Adrenal gland (tissue), 19 donors: ENCODE data around the gene PNLIPRP2. TPM values are rescaled to one million over a fixed set of nuclear protein-coding genes. Genes with fewer than 3 reads are reported as not detected.

Source experiments
- DNase-seq, 7 donors: peaks; one replicate each; pipeline ENCODE4 v3.0.0-alpha.2; 2019 to 2020
- H3K27ac ChIP-seq, 5 donors: fragments of 200-600 bp; sonication (generic) in 4 of 5; 1 replicate in 3 of 5; 2 replicates in 2 of 5; pipeline versions ENCODE4 v1.5.1 to v1.8.0; 2016 to 2020; ENCODE audit warnings: mild to moderate bottlenecking in 1 of 5
- H3K27me3 ChIP-seq: fragments of 200-600 bp; 2 replicates; pipeline ENCODE4 v1.8.0; 2021
- H3K36me3 ChIP-seq, 2 donors: fragments of 200-600 bp; replicated peaks in 1 of 2; 1 replicate in 1 of 2; 2 replicates in 1 of 2; pipeline versions ENCODE4 v1.5.1 to v1.8.0; 2018 to 2022
- H3K4me1 ChIP-seq, 2 donors: fragments of 200-600 bp; replicated peaks in 1 of 2; 1 replicate in 1 of 2; 2 replicates in 1 of 2; pipeline versions ENCODE4 v1.5.1 to v1.8.0; 2018 to 2021
- H3K4me3 ChIP-seq, 4 donors: fragments of 200-600 bp; sonication (generic) in 3 of 4; one replicate each; pipeline ENCODE4 v1.5.1; 2016 to 2018
- H3K9me3 ChIP-seq, 3 donors: fragments of 200-600 bp; sonication (generic) in 1 of 3; replicated peaks in 1 of 3; 1 replicate in 2 of 3; 2 replicates in 1 of 3; pipeline versions ENCODE4 v1.5.1 to v1.8.0; 2016 to 2021
- POLR2A ChIP-seq, 2 donors: fragments of 450-650 bp; IDR thresholded peaks; one replicate each; pipeline ENCODE4 v1.6.1; 2017; ENCODE audit warnings: antibody characterized with exemption in 2 of 2, mild to moderate bottlenecking in 2 of 2, moderate library complexity in 1 of 2
- WGBS, 4 donors: extraction: QIAGEN DNeasy Blood & Tissue Kit in 2 of 4; methylation state at CpG; one replicate each; pipeline versions ENCODE4 v1.1.5 to v1.1.7; 2013 to 2017; 5-methylcytosine and 5-hydroxymethylcytosine counted together
- intact Hi-C, 2 donors: fragments of 100-400 bp; cut with DNase I; formaldehyde crosslinking; loops; one replicate each; pipeline versions ENCODE4 v1.14.1 to v1.15.0; 2022 to 2023
- long read RNA-seq, 10 donors: library from polyadenylated mRNA in 3 of 10; unstranded in 2 of 10; stranded (forward) in 1 of 10; transcript quantifications; one replicate each; pipeline ENCODE4 v2.0.0 and lab custom pipeline, GENCODE V29; 2021 to 2026
- polyA plus RNA-seq, 3 donors: library from polyadenylated mRNA; stranded (reverse); fragments of 200-250 nt in 2 of 3; fragments of 350-450 nt in 1 of 3; fragmentation: Illumina TruSeq in 1 of 3; extraction: RNeasy Lipid Tissue Mini Kit (QIAGEN cat#74804) in 1 of 3; gene quantifications; one replicate each; pipeline ENCODE4 v1.2.3, GENCODE V29; 2013 to 2014
- total RNA-seq, 9 donors: library from RNA; depleted of rRNA in 4 of 9; stranded (reverse); fragments of >200 nt in 4 of 9; fragments of 120-200 nt in 1 of 9; fragmentation: NEBNext Ultra II Directional in 1 of 9; extraction: Animal tissue kit (Norgen Biotek cat#: 25700) in 1 of 9; gene quantifications; one replicate each; pipeline versions ENCODE4 v1.1.0 to v1.2.4, GENCODE V29; 2013 to 2023
- TF ChIP-seq, protein P1 (sequence below), 6 experiments: fragments of 450-650 bp in 4 of 6; fragments of 200-600 bp in 2 of 6; sonication (generic) in 1 of 6; IDR thresholded peaks; 1 replicate in 5 of 6; 2 replicates in 1 of 6; pipeline versions ENCODE4 v1.5.1 to v1.8.0; 2016 to 2021; ENCODE audit warnings: antibody characterized with exemption in 6 of 6, mild to moderate bottlenecking in 2 of 6, moderate library complexity in 1 of 6
- donor health status: healthy with polysubstance abuse.
- donor health status: Bipolar disorder and iron deficiency.
- donor health status: DM: yes; HTN: yes; CAD: no.
- donor health status: DM: no; HTN: no; CAD: no.
- donor health status: DM: no; HTN: no; CAD: no.
- donor health status: DM: yes; HTN: yes; CAD: no.

PNLIPRP2 gene
- total RNA-seq: 1 to 10 TPM in 1 of 9 donors, under 1 TPM in 3, not detected in 5; 0.84 to 1.1 (median 0.94) TPM
- under 1 TPM in 2 of 3 donors, not detected in 1; 0.15 to 0.44 TPM for polyA plus RNA-seq
- long read RNA-seq, donor 1: 0 reads
- long read RNA-seq, donor 2: 0 reads
- long read RNA-seq, donor 3: 0 reads
- long read RNA-seq, donor 4: 0 reads
- long read RNA-seq, donor 5: 0 reads
- long read RNA-seq, donor 6: 0 reads
- long read RNA-seq, donor 7: 0 reads
- long read RNA-seq, donor 8: 0 reads
- long read RNA-seq, donor 9: 0 reads
- long read RNA-seq, donor 10, partial matches to known transcripts: 32 of 37 reads
- long read RNA-seq, donor 10, other reads (novel, unspliced or antisense): 5 of 37 reads

DNA sequence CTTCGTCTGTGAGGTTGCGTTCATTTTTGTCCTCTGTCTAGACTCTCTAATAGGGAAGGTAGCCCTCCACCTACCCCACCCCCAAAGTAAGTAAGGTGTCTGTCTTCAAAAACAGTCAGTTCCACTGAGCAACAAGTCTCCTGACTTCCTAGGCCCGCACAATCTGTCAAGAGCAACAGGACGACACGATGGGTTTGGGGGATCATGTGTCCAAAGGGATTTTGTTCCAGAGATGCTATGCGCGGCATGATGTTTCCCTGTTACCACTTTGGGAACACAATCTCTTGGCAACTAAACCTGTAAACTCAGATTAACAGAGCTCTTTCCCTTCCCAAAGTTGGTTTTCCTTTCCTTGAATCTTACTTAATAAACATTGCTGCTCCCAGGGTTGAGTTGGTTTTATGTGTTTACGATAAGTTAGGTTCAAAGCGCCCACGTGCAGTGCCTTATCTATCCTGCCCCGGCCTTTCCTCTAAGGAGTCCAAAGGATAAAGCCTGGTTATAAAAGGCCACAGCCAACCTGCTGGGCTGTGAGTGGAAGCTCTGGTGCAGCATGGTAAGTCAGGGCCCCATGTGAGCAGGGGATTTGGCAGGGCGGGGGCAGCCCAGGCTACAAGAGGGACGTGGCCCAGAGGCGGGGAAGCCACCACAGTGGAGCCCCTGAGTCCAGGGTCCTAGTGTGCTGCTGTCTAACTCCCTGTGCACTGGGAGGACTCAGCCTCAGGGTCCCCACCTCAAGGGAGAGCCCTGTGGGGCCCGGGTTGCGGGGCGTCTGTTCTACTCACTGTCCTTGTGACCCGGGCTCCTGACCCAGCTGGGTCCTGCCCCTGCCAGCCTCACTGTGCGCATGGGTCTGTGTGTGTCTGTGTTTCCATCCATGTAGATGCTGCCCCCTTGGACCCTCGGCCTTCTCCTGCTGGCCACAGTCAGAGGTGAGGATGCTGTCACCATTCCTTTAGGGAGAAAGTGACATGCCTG, at the start of gene PNLIPRP2:
TSS of gene PNLIPRP2 (plus strand) at position 531 of the 978 bp plus-strand sequence.
- peaks cover 4% of the 10 kb centered on the region for H3K27me3 ChIP-seq
- no peaks in the 10 kb centered on the region for H3K4me1 ChIP-seq
- 81 to 89% (median 84%) methylated on average over 12 to 20 of the region's 20 CpGs for WGBS, 4 donors
- TF ChIP-seq, protein P1, sequence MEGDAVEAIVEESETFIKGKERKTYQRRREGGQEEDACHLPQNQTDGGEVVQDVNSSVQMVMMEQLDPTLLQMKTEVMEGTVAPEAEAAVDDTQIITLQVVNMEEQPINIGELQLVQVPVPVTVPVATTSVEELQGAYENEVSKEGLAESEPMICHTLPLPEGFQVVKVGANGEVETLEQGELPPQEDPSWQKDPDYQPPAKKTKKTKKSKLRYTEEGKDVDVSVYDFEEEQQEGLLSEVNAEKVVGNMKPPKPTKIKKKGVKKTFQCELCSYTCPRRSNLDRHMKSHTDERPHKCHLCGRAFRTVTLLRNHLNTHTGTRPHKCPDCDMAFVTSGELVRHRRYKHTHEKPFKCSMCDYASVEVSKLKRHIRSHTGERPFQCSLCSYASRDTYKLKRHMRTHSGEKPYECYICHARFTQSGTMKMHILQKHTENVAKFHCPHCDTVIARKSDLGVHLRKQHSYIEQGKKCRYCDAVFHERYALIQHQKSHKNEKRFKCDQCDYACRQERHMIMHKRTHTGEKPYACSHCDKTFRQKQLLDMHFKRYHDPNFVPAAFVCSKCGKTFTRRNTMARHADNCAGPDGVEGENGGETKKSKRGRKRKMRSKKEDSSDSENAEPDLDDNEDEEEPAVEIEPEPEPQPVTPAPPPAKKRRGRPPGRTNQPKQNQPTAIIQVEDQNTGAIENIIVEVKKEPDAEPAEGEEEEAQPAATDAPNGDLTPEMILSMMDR (IDR thresholded peaks at IDR 0.05): no peak
- TF ChIP-seq POLR2A (IDR thresholded peaks at IDR 0.05): no peak
- peak in 1 of 7 donors; percentile 24 for DNase-seq
- H3K9me3 ChIP-seq: no peaks in the 10 kb centered on the region
- intact Hi-C loops: loop anchor here in 1 of 2 donors (10.0 kb wide), 1 partner anchor 64 kb away; no protein-coding TSS in a partner anchor
- H3K4me3 ChIP-seq: no peak within 1 kb of the TSS
- no peak within 1 kb of the TSS for H3K27ac ChIP-seq
- no peaks in the 10 kb centered on the region for H3K36me3 ChIP-seq

DNA sequence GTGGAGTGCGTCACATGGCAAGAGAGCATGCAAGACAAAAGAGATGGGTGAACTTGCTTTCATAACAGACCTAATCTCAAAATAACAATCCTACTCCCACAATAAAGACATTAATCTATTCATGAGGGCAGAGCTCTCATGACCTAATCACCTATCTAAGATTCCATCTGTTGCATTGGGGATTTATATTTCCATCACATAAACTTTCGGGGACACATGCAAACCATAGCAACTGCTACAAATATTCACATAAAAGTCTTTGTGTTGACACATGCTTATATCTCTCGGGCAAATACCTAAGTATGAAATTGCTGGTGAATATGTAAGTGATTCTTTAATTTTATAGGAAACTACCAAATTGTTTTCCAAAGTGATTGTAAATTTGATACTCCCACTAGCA, 46.0 kb upstream of the PNLIPRP2 start:
- no peak for DNase-seq
- Histone ChIP-seq H3K36me3 (no peaks in the 10 kb centered on the region), H3K4me1 (no peaks in the 10 kb centered on the region), H3K27me3 (peaks cover 4% of the 10 kb centered on the region), H3K9me3 (no peaks in the 10 kb centered on the region), H3K4me3 (no peak overlapping the region), H3K27ac (no peak overlapping the region)
- TF ChIP-seq POLR2A (IDR thresholded peaks at IDR 0.05): no peak
- TF ChIP-seq, protein P1 (IDR thresholded peaks at IDR 0.05): no peak
- 65 to 77% (median 73%) methylated on average over 3 of the region's 3 CpGs for WGBS, 4 donors
- intact Hi-C loops: no loop called here

DNA sequence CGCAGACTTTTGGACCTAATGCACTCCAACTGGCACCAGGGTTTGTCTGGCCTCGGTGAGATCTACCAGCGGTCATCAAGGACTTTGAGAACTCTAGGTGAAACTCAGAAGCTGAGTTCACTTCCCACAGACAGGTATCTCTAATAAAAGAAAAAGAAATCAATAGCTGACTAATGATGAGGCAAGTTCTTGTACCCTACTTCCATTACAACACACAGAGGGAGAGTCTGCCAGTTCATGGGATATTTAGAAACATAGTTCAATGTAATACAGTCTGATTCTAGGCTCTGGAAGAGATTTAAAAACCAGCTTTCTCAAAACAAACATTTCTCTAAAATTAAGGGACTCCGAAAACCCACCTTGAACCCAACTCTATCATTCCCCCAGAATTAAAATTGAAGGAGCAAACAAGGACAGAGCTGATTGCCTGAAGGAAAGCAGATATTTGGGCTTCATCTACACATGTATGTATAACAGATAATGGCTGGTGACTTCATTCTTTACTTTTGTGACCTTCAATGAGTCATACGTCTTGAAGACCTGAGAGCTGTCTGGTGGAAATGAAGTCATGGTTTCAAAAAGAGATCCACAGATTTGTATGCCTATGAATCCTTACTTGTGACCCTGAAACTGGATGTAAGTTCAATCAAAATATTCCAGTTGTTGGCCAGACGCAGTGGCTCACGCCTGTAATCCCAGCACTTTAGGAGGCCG, 32.7 kb upstream of the PNLIPRP2 start:
- Histone ChIP-seq H3K9me3 (no peaks in the 10 kb centered on the region), H3K4me1 (no peaks in the 10 kb centered on the region), H3K27ac (no peak overlapping the region), H3K27me3 (no peaks in the 10 kb centered on the region), H3K4me3 (no peak overlapping the region), H3K36me3 (no peaks in the 10 kb centered on the region)
- 67 to 79% (median 77%) methylated on average over 8 of the region's 8 CpGs for WGBS, 4 donors
- intact Hi-C loops: no loop called here
- no peak for DNase-seq
- TF ChIP-seq POLR2A (IDR thresholded peaks at IDR 0.05): no peak
- TF ChIP-seq, protein P1 (IDR thresholded peaks at IDR 0.05): no peak
